K562 (cell line): ENCODE data around the gene MEIS1. TPM values are rescaled to one million over a fixed set of nuclear protein-coding genes. Genes with fewer than 3 reads are reported as not detected.

Source experiments
- ATAC-seq: fragments of 200-7000 bp; cut with Tn5 transposase; 3 replicates; pipeline ENCODE4 v1.9.1; 2020; ENCODE audit warnings: moderate library complexity
- BruUV-seq: library from RNA; stranded (reverse); fragments of 400-500 nt; replicated peaks from 2 replicates; lab custom pipeline; 2021; lab: Mats Ljungman, UMichigan
- CTCF ChIA-PET: fragments of 300-600 bp; formaldehyde crosslinking; extraction: SDS; loops from one replicate; lab custom pipeline; 2021; ENCODE audit warnings: low intra/inter-chr PET ratio; lab: Yijun Ruan, JAX
- POLR2A ChIA-PET: fragments of 300-600, 350-650 bp; sonication (Branson Sonifier 250); formaldehyde crosslinking; extraction: SDS; loops from one replicate; lab custom pipeline; 2021; ENCODE audit warnings: antibody characterized with exemption, inconsistent platforms; lab: Yijun Ruan, JAX
- DNase-seq, 4 experiments: peaks; one replicate each; pipeline versions ENCODE4 v3.0.0 to v3.0.0-alpha.2; 2011 to 2018; ENCODE audit warnings: low spot score in 3 of 4, mixed read lengths in 3 of 4; ENCODE audit errors: extremely low read depth in 1 of 4
- FAIRE-seq: peaks from 2 replicates; lab custom pipeline; 2011; peaks lifted over from hg19 to GRCh38; lab: Jason Lieb, UNC
- H2AFZ ChIP-seq: 2 replicates; pipeline ENCODE4 v1.6.0; 2011; ENCODE audit warnings: low read depth, low read length, control low read depth, inconsistent platforms
- H3K27ac ChIP-seq: fragments of 200-600 bp; 3 replicates; pipeline ENCODE4 v1.8.0; 2011; ENCODE audit warnings: low read depth, mild to moderate bottlenecking, control low read depth, inconsistent platforms, low read length, moderate library complexity, mixed read lengths; ENCODE audit errors: extremely low read depth
- H3K27me3 ChIP-seq, 2 experiments: fragments of 300-600 bp in 1 of 2; 2 replicates in 1 of 2; 3 replicates in 1 of 2; pipeline versions ENCODE4 v1.6.0 to v1.8.0; 2011; ENCODE audit warnings: inconsistent platforms in 2 of 2, low read length in 2 of 2, mild to moderate bottlenecking in 1 of 2, mixed read lengths in 1 of 2, moderate library complexity in 1 of 2; ENCODE audit not compliant: control insufficient read depth in 2 of 2, insufficient read depth in 2 of 2
- H3K36me3 ChIP-seq: fragments of 300-600 bp; 3 replicates; pipeline ENCODE4 v1.8.0; 2011; ENCODE audit warnings: mild to moderate bottlenecking, low read length, inconsistent platforms; ENCODE audit not compliant: control insufficient read depth, insufficient read depth
- H3K4me1 ChIP-seq, 2 experiments: fragments of 200-600 bp in 1 of 2; replicated peaks in 1 of 2; 2 replicates in 1 of 2; 3 replicates in 1 of 2; pipeline versions ENCODE4 v1.5.1 to v1.8.0; 2011; ENCODE audit warnings: inconsistent platforms in 2 of 2, low read length in 2 of 2, mild to moderate bottlenecking in 1 of 2, mixed read lengths in 1 of 2, moderate library complexity in 1 of 2; ENCODE audit not compliant: control insufficient read depth in 2 of 2, insufficient read depth in 2 of 2
- H3K4me2 ChIP-seq: 2 replicates; pipeline ENCODE4 v1.6.1; 2011; ENCODE audit warnings: low read length, control low read depth, inconsistent platforms, mixed read lengths; ENCODE audit not compliant: insufficient read depth
- H3K4me3 ChIP-seq: fragments of 200-600 bp; sonication (generic), shearing (Covaris generic); 2 replicates; pipeline ENCODE4 v1.5.1; 2016; ENCODE audit warnings: control low read depth, inconsistent platforms
- H3K79me2 ChIP-seq: fragments of 200-600 bp; 3 replicates; pipeline ENCODE4 v1.8.0; 2011; ENCODE audit warnings: low read length, inconsistent platforms; ENCODE audit not compliant: control insufficient read depth, insufficient read depth
- H3K9ac ChIP-seq, 2 experiments: 2 replicates each; pipeline versions ENCODE4 v1.6.0 to v1.6.1; 2011; ENCODE audit warnings: low read depth in 2 of 2, low read length in 2 of 2, control low read depth in 1 of 2, inconsistent platforms in 1 of 2, mild to moderate bottlenecking in 1 of 2, mixed read lengths in 1 of 2; ENCODE audit not compliant: insufficient read depth in 1 of 2
- H3K9me1 ChIP-seq: one replicate; pipeline ENCODE4 v1.6.0; 2011; ENCODE audit warnings: inconsistent platforms, mild to moderate bottlenecking, low read length, moderate library complexity; ENCODE audit not compliant: control insufficient read depth, insufficient read depth
- H3K9me3 ChIP-seq: replicated peaks from 2 replicates; pipeline ENCODE4 v1.5.1; 2011; ENCODE audit warnings: low read depth, low read length, inconsistent platforms; ENCODE audit not compliant: control insufficient read depth, insufficient read depth
- H4K20me1 ChIP-seq: replicated peaks from 2 replicates; pipeline ENCODE4 v1.6.1; 2011; ENCODE audit warnings: low read length, inconsistent platforms, mixed read lengths; ENCODE audit not compliant: control insufficient read depth, insufficient read depth
- CBX5 ChIP-seq: IDR thresholded peaks from 2 replicates; pipeline ENCODE4 v1.6.1; 2014; ENCODE audit warnings: low read depth, borderline replicate concordance
- CSDE1 ChIP-seq, 2 experiments: fragments of 450-650 bp; IDR thresholded peaks; 2 replicates each; pipeline ENCODE4 v1.6.1; 2016; ENCODE audit warnings: mild to moderate bottlenecking in 1 of 2
- HIVEP1 ChIP-seq: fragments of 250-450 bp; sonication (Bioruptor Pico); IDR thresholded peaks from 2 replicates; pipeline ENCODE4 v1.4.0; 2020; ENCODE audit warnings: mild to moderate bottlenecking
- KLF6 ChIP-seq: fragments of 250-450 bp; sonication (Bioruptor Pico); IDR thresholded peaks from 2 replicates; pipeline ENCODE4 v1.4.0; 2020; ENCODE audit warnings: mild to moderate bottlenecking, moderate library complexity, borderline replicate concordance
- PHB ChIP-seq: fragments of 250-450 bp; sonication (Bioruptor Pico); IDR thresholded peaks from 2 replicates; pipeline ENCODE4 v1.5.0; 2021
- PHF20 ChIP-seq: fragments of 450-650 bp; IDR thresholded peaks from 2 replicates; pipeline ENCODE4 v1.6.1; 2018; ENCODE audit not compliant: partially characterized antibody
- SMAD4 ChIP-seq: fragments of 250-450 bp; sonication (Bioruptor Pico); conservative IDR thresholded peaks from 2 replicates; pipeline ENCODE4 v1.8.0; 2021; ENCODE audit warnings: inconsistent platforms, mild to moderate bottlenecking, moderate library complexity
- SMARCE1 ChIP-seq: fragments of 450-650 bp; IDR thresholded peaks from 2 replicates; pipeline ENCODE4 v1.7.1; 2016; ENCODE audit warnings: mild to moderate bottlenecking
- ZNF146 ChIP-seq: IDR thresholded peaks from one replicate; pipeline ENCODE4 v1.6.1; 2018; ENCODE audit warnings: missing compliant biosample characterization; ENCODE audit not compliant: unreplicated experiment
- ZNF551 ChIP-seq: fragments of 250-450 bp; sonication (Bioruptor Pico); IDR thresholded peaks from 2 replicates; pipeline ENCODE4 v1.5.0; 2021; ENCODE audit warnings: mild to moderate bottlenecking, moderate library complexity
- ZNF707 ChIP-seq: fragments of 250-450 bp; sonication (Bioruptor Pico); conservative IDR thresholded peaks from 2 replicates; pipeline ENCODE4 v1.8.0; 2022; ENCODE audit warnings: inconsistent platforms, mild to moderate bottlenecking, moderate library complexity
- ZNF717 ChIP-seq: fragments of 250-450 bp; sonication (Bioruptor Pico); IDR thresholded peaks from 2 replicates; pipeline ENCODE4 v1.5.0; 2021
- WGBS: fragments of 100-300 bp; shearing (Covaris generic); methylation state at CpG from one replicate; pipeline ENCODE4 v1.1.6; 2016; ENCODE audit warnings: low coverage, mixed read lengths; ENCODE audit not compliant: insufficient coverage; ENCODE audit errors: missing lambda C conversion rate; 5-methylcytosine and 5-hydroxymethylcytosine counted together
- in situ Hi-C: fragments of 300-500 bp; cut with MboI; formaldehyde crosslinking; loops from 4 replicates; pipeline ENCODE4 v1.15.0; 2018; ENCODE audit warnings: inconsistent platforms, mixed read lengths
- intact Hi-C: fragments of 100-400 bp; cut with micrococcal nuclease; formaldehyde crosslinking; loops from 2 replicates; pipeline ENCODE4 v1.14.2; 2022
- polyA plus RNA-seq, 8 experiments: library from polyadenylated mRNA; depleted of rRNA in 4 of 8; stranded (reverse) in 5 of 8; unstranded in 3 of 8; fragments of >200 nt; fragmentation: Nextera tagmentation in 2 of 8; fragmentation: Illumina TruSeq in 1 of 8; extraction: Ambion mirVana in 2 of 8; extraction: Trizol in 1 of 8; gene quantifications; 2 replicates each; pipeline versions ENCODE4 v1.2.1 to v1.2.3, GENCODE V29; 2011 to 2014; ENCODE audit warnings: inconsistent platforms in 1 of 8, missing spikeins in 1 of 8
- total RNA-seq, 7 experiments: library from RNA; depleted of rRNA in 6 of 7; stranded (reverse); fragments of >200 nt in 6 of 7; fragmentation: Illumina TruSeq in 2 of 7; extraction: Trizol in 2 of 7; gene quantifications; 2 replicates each; pipeline versions ENCODE4 v1.2.1 to v1.2.3, GENCODE V29; 2011 to 2021; ENCODE audit warnings: low replicate concordance in 1 of 7
- TF ChIP-seq, protein P1 (sequence below): fragments of 450-650 bp; IDR thresholded peaks from 2 replicates; pipeline ENCODE4 v1.6.1; 2016; ENCODE audit warnings: missing biosample characterization, missing genetic modification characterization
- TF ChIP-seq, protein P2 (sequence below): IDR thresholded peaks from 2 replicates; pipeline ENCODE4 v1.6.1; 2014; ENCODE audit warnings: antibody characterized with exemption

Gene MEIS1
- total and polyA plus RNA-seq, 9 of the 15 experiments (the other 6 are each of a cell fraction or from before 2014, with no cell fraction given), result 2.3 to 9.0 (median 5.9) TPM

DNA sequence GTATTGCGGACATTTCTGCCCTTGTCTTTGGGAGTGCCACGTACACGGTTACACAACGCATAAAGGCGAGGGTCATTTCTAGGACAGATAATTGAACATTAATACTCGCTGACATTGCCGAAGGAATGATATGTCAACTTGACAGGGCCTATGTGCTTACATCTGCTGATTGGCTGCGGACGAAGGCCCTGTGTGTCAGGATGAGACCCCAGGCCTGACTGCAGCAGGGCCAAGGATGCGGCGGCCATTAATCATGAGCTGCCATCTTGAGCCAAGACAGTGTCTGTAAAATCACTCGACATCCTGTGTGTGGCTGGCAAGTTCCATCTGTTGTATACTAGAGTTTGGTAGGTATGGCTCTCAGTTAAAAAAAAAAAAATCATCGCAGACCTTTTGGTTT, 96.6 kb downstream of the MEIS1 start:
- ChIA-PET CTCF (no interaction called here), POLR2A (interaction anchor here (0.9 kb wide), 1 partner anchor 9 kb away, joined by 5 read pairs; no protein-coding TSS in a partner anchor)
- no TSS peak for BruUV-seq
- H3K27me3 ChIP-seq, result no peaks in the 10 kb centered on the region
- H3K27ac ChIP-seq, result no peak overlapping the region
- 0 out of 5 replicates have a peak, but pooled peaks cover 0 to 3% of the 10 kb centered on the region in 2 experiments for H3K4me1 ChIP-seq
- no peaks in the 10 kb centered on the region for H3K9me1 ChIP-seq
- intact Hi-C loops (no loop called here), in situ Hi-C loops (no loop called here)
- DNase-seq (no peak), FAIRE-seq (no peak), ATAC-seq (no peak)
- 75% methylated on average over 13 of the region's 13 CpGs for WGBS
- H3K4me2 ChIP-seq, result no peak overlapping the region
- H3K9ac ChIP-seq, result no peak overlapping the region
- H3K9me3 ChIP-seq, result no peaks in the 10 kb centered on the region
- H3K36me3 ChIP-seq, result no peaks in the 10 kb centered on the region
- no peaks in the 10 kb centered on the region for H3K79me2 ChIP-seq
- H3K4me3 ChIP-seq, result no peak overlapping the region
- TF ChIP-seq CSDE1 (IDR thresholded peaks at IDR 0.05) (no peak), ZNF717 (CRISPR knock-in tag) (no peak), KLF6 (CRISPR knock-in tag) (no peak), PHF20 (no peak), ZNF551 (CRISPR knock-in tag) (no peak), ZNF707 (no peak), SMAD4 (CRISPR knock-in tag) (no peak), PHB (no peak), CBX5 (no peak), HIVEP1 (CRISPR knock-in tag) (no peak), ZNF146 (CRISPR knock-in tag) (no peak), SMARCE1 (no peak)
- TF ChIP-seq, protein P1, sequence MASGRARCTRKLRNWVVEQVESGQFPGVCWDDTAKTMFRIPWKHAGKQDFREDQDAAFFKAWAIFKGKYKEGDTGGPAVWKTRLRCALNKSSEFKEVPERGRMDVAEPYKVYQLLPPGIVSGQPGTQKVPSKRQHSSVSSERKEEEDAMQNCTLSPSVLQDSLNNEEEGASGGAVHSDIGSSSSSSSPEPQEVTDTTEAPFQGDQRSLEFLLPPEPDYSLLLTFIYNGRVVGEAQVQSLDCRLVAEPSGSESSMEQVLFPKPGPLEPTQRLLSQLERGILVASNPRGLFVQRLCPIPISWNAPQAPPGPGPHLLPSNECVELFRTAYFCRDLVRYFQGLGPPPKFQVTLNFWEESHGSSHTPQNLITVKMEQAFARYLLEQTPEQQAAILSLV (tag), result no peak
- TF ChIP-seq, protein P2, sequence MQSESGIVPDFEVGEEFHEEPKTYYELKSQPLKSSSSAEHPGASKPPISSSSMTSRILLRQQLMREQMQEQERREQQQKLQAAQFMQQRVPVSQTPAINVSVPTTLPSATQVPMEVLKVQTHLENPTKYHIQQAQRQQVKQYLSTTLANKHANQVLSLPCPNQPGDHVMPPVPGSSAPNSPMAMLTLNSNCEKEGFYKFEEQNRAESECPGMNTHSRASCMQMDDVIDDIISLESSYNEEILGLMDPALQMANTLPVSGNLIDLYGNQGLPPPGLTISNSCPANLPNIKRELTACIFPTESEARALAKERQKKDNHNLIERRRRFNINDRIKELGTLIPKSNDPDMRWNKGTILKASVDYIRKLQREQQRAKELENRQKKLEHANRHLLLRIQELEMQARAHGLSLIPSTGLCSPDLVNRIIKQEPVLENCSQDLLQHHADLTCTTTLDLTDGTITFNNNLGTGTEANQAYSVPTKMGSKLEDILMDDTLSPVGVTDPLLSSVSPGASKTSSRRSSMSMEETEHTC, result no peak
- no peak overlapping the region for H2AFZ ChIP-seq
- no peaks in the 10 kb centered on the region for H4K20me1 ChIP-seq
